Thyroid gland (tissue), 4 donors: ENCODE measurements around the gene FAM229B. TPM values are rescaled to one million over a fixed set of nuclear protein-coding genes. Genes with fewer than 3 reads are reported as not detected.
"Not testable (repeated sequence)": the region's sequence is repeated elsewhere in the genome, so short reads cannot be mapped to it uniquely, and the experiment has no call there.

ENCODE experiments used
- DNase-seq, 2 donors: peaks; one replicate each; pipeline ENCODE4 v3.0.0-alpha.2; 2019
- H3K27ac ChIP-seq, 3 donors: fragments of 200-600 bp; sonication (generic); 1 replicate in 2 of 3; 2 replicates in 1 of 3; pipeline ENCODE4 v1.5.1; 2016 to 2019; ENCODE audit warnings: mild to moderate bottlenecking in 1 of 3, moderate library complexity in 1 of 3
- H3K27me3 ChIP-seq: fragments of 200-600 bp; sonication (generic); one replicate; pipeline ENCODE4 v1.5.1; 2019
- H3K36me3 ChIP-seq, 2 donors: fragments of 200-600 bp; sonication (generic); one replicate each; pipeline ENCODE4 v1.5.1; 2016 to 2019
- H3K4me1 ChIP-seq, 2 donors: fragments of 200-600 bp; sonication (generic); one replicate each; pipeline ENCODE4 v1.5.1; 2017 to 2019
- H3K4me3 ChIP-seq, 3 donors: fragments of 200-600 bp; sonication (generic); replicated peaks in 1 of 3; 1 replicate in 2 of 3; 2 replicates in 1 of 3; pipeline ENCODE4 v1.5.1; 2016; ENCODE audit warnings: mild to moderate bottlenecking in 1 of 3
- H3K9me3 ChIP-seq: fragments of 200-600 bp; sonication (generic); one replicate; pipeline ENCODE4 v1.5.1; 2017
- CTCF ChIP-seq, 6 experiments: fragments of 200-600 bp in 3 of 6; fragments of 450-650 bp in 3 of 6; sonication (generic) in 3 of 6; IDR thresholded peaks; one replicate each; pipeline ENCODE4 v1.5.1; 2016 to 2019; ENCODE audit warnings: antibody characterized with exemption in 6 of 6, mild to moderate bottlenecking in 2 of 6, inconsistent platforms in 1 of 6, moderate library complexity in 1 of 6
- POLR2A ChIP-seq, 2 donors: fragments of 450-650 bp; IDR thresholded peaks; one replicate each; pipeline ENCODE4 v1.6.1; 2017; ENCODE audit warnings: antibody characterized with exemption in 2 of 2, mild to moderate bottlenecking in 2 of 2, moderate library complexity in 1 of 2
- WGBS, 2 donors: methylation state at CpG; one replicate each; pipeline ENCODE4 v1.1.5; 2017; 5-methylcytosine and 5-hydroxymethylcytosine counted together
- intact Hi-C: fragments of 100-400 bp; cut with DNase I; formaldehyde crosslinking; loops from one replicate; pipeline ENCODE4 v1.15.1; 2023
- total RNA-seq, 4 donors: library from RNA; depleted of rRNA; stranded (reverse); fragments of >200 nt; gene quantifications; one replicate each; pipeline ENCODE4 v1.2.3, GENCODE V29; 2016

FAM229B gene
- total RNA-seq, 4 donors from 2014 or later, result 8.3 to 29.2 (median 13.9) TPM

GRCh38 chr6:112086744-112087135, 651 bp upstream of the FAM229B start:
- intact Hi-C loops, result no loop called here
- no peaks in the 10 kb centered on the region for H3K36me3 ChIP-seq
- TF ChIP-seq CTCF (IDR thresholded peaks at IDR 0.05), result peak in 4 of 6 experiments; percentile 16 to 41 (median 35)
- TF ChIP-seq POLR2A (IDR thresholded peaks at IDR 0.05), result no peak
- H3K27ac ChIP-seq, result peak overlapping the region; percentile 9 to 90 (median 78)
- H3K9me3 ChIP-seq, result no peaks in the 10 kb centered on the region
- H3K4me3 ChIP-seq, result peak overlapping the region; percentile 31 to 63 (median 55)
- H3K4me1 ChIP-seq, result peaks cover 0 to 3% of the 10 kb centered on the region in 2 donors
- no peaks in the 10 kb centered on the region for H3K27me3 ChIP-seq
- 0 to 1% methylated on average over 8 of the region's 8 CpGs for whole genome bisulfite sequencing, 2 donors
- DNase-seq, result no peak

- intact Hi-C loops, result no loop called here
- TF ChIP-seq CTCF (IDR thresholded peaks at IDR 0.05) (no peak), POLR2A (IDR thresholded peaks at IDR 0.05) (no peak)
- H3K36me3 ChIP-seq, result no peaks in the 10 kb centered on the region
- WGBS, 2 donors, result 18 to 21% methylated on average over 7 of the region's 7 CpGs
- DNase-seq, result no peak
- no peaks in the 10 kb centered on the region for H3K27me3 ChIP-seq
- H3K9me3 ChIP-seq, result no peaks in the 10 kb centered on the region
- H3K4me1 ChIP-seq, result peaks cover 0 to 3% of the 10 kb centered on the region in 2 donors
- peak overlapping the region; percentile 31 to 63 (median 55) for H3K4me3 ChIP-seq
- H3K27ac ChIP-seq, result peak overlapping the region; percentile 9 to 90 (median 78)
These were observed 525 bp downstream of the FAM229B start for GRCh38 chr6:112087916-112088315.

- Histone ChIP-seq H3K4me3 (no peak overlapping the region), H3K27ac (no peak overlapping the region), H3K27me3 (no peaks in the 10 kb centered on the region), H3K9me3 (no peaks in the 10 kb centered on the region), H3K4me1 (no peaks in the 10 kb centered on the region), H3K36me3 (peaks cover 8 to 15% of the 10 kb centered on the region in 2 donors)
- no peak for DNase-seq
- intact Hi-C loops, result no loop called here
- TF ChIP-seq CTCF (IDR thresholded peaks at IDR 0.05), result no peak
- TF ChIP-seq POLR2A (IDR thresholded peaks at IDR 0.05), result no peak
- 94 to 99% methylated on average over 2 of the region's 2 CpGs for WGBS, 2 donors
These were observed 9.5 kb downstream of the FAM229B start for GRCh38 chr6:112096901-112097300.

- Histone ChIP-seq H3K27ac (no peak overlapping the region), H3K27me3 (no peaks in the 10 kb centered on the region), H3K36me3 (peaks cover 8 to 15% of the 10 kb centered on the region in 2 donors), H3K4me3 (no peak overlapping the region), H3K9me3 (no peaks in the 10 kb centered on the region), H3K4me1 (no peaks in the 10 kb centered on the region)
- no peak for TF ChIP-seq POLR2A (IDR thresholded peaks at IDR 0.05)
- no peak for TF ChIP-seq CTCF (IDR thresholded peaks at IDR 0.05)
- intact Hi-C loops, result no loop called here
- WGBS, 2 donors, result 78 to 80% methylated on average over 4 of the region's 4 CpGs
- no peak for DNase-seq
These were observed 13.2 kb downstream of the FAM229B start for GRCh38 chr6:112100561-112100960.

GRCh38 chr6:112106026-112106425, 18.6 kb downstream of the FAM229B start:
- intact Hi-C loops, H3K9me3 ChIP-seq, DNase-seq, H3K36me3 ChIP-seq, H3K4me1 ChIP-seq, H3K27ac ChIP-seq, H3K4me3 ChIP-seq, H3K27me3 ChIP-seq: not testable (repeated sequence)
- 95 to 96% methylated on average over 2 of the region's 2 CpGs for WGBS, 2 donors

- peaks cover 0 to 2% of the 10 kb centered on the region in 2 donors for H3K4me1 ChIP-seq
- H3K36me3 ChIP-seq, result no peaks in the 10 kb centered on the region
- intact Hi-C loops, result no loop called here
- H3K27me3 ChIP-seq, result no peaks in the 10 kb centered on the region
- H3K4me3 ChIP-seq, result no peak overlapping the region
- 58% methylated on average over 2 of the region's 2 CpGs for WGBS, 2 donors
- no peak overlapping the region for H3K27ac ChIP-seq
- no peaks in the 10 kb centered on the region for H3K9me3 ChIP-seq
- TF ChIP-seq POLR2A (IDR thresholded peaks at IDR 0.05), result no peak
- no peak for TF ChIP-seq CTCF (IDR thresholded peaks at IDR 0.05)
- DNase-seq, result no peak
These were observed 19.2 kb downstream of the FAM229B start for GRCh38 chr6:112106562-112106961.
